Measurements from ENCODE around the gene MYH4.

The MYH4 gene

DNA sequence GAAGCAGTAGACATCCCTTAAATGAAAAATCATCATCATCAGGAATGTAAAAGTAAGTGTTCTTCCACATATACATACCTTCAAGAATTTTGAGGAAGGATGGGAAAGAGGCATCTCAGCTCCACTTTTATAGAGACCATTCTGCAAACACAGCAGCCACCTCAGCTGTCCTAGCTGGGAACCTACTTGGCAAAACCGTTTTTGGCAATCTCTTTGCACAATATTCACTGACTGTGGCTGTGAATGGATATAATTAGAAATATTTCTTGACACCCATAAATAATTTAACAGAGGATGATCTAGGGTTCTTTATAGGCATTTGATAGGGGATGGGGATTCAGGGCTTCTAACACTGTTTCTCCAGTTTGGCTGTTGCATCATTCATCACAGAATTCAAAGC, at the start of gene MYH4:
MYH4 (minus strand) TSS at position 101 of the 400 bp plus-strand sequence. CDS start 2,814 bp downstream, outside the sequence.
- H3K9me3 ChIP-seq (ENCODE audit: severe bottlenecking), result no peaks in the 10 kb centered on the region
- H3K27ac ChIP-seq, result no peak within 1 kb of the TSS
- no peak for DNase-seq
- H3K36me3 ChIP-seq, result no peaks in the 10 kb centered on the region
- peaks cover 2% of the 10 kb centered on the region for H3K27me3 ChIP-seq (ENCODE audit: insufficient read depth, low read depth, severe bottlenecking)
- no peak within 1 kb of the TSS for H3K4me3 ChIP-seq (ENCODE audit: low read depth, low read length)
- TF ChIP-seq CTCF (IDR thresholded peaks at IDR 0.05; ENCODE audit: low read depth, low read length), result no peak

DNA sequence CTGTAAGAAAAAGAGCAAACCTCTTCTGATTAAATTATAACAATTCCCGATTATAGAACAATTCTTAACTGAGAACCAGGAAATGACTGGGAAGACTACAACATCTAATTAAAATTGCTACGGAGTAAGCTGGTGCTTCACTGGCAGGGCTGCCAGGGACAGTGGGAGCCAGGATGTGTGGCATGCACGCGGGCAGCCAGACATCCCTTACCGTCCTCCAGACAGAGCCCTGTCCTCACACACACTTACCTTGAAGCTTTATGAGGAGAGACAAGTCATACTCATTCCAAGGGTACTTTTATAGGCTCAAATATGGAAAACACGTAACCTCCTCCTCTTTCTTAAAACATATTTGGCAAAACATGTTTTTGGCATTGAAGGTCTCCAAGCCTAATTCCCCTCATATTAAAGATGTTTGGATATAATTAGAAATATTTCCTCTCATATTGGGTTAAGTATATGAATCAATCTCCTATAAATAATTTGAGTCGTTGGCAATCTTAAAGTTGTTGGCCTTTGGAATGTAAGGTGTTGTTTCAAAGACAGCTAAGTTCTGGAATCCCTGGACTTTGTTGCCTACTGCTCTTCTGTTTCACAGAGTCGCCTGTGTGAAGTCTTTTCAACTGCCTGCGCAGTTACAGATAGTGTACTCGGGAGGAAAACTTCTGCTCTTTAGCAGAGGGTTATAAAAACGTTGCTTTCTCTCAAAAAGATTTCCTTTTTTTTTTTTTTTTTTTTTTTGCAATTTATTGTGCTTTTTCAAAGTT, 49.1 kb upstream of the MYH4 start, which contains the start of gene MYH1:
MYH1 (minus strand) TSS at position 272 of the 767 bp plus-strand sequence. CDS start 1,900 bp downstream, outside the sequence.
- H3K27me3 ChIP-seq (ENCODE audit: insufficient read depth, low read depth, severe bottlenecking), result peaks cover 9% of the 10 kb centered on the region
- no peak for DNase-seq
- no peak for TF ChIP-seq CTCF (IDR thresholded peaks at IDR 0.05; ENCODE audit: low read depth, low read length)
- H3K36me3 ChIP-seq, result no peaks in the 10 kb centered on the region
- no peaks in the 10 kb centered on the region for H3K9me3 ChIP-seq (ENCODE audit: severe bottlenecking)
- H3K4me3 ChIP-seq (ENCODE audit: low read depth, low read length), result no peak within 1 kb of the TSS
- no peak within 1 kb of the TSS for H3K27ac ChIP-seq

DNA sequence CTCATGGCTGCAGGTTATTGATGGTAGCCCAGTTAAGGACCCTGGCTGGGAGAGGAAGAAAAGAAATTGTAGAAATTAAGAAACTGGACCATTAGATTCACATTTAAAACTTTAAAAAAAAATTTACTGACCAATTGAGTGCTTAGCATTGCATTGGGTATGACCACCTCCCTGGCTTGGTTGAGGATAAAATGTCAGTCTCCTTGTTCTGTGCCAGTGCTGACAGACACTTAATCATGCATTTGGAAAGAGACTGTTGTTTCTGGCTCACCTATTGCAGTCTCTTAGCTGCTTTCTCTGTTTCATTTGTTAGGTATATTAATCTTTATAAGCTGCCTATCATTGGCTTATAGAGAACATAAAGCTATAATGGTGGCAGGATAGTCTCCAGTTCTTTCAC, 47.3 kb upstream of the MYH4 start:
- Histone ChIP-seq H3K9me3 (ENCODE audit: severe bottlenecking) (no peaks in the 10 kb centered on the region), H3K36me3 (no peaks in the 10 kb centered on the region), H3K27ac (no peak overlapping the region), H3K27me3 (ENCODE audit: insufficient read depth, low read depth, severe bottlenecking) (peaks cover 11% of the 10 kb centered on the region), H3K4me3 (ENCODE audit: low read depth, low read length) (no peak overlapping the region)
- no peak for DNase-seq
- TF ChIP-seq CTCF (IDR thresholded peaks at IDR 0.05; ENCODE audit: low read depth, low read length), result no peak

DNA sequence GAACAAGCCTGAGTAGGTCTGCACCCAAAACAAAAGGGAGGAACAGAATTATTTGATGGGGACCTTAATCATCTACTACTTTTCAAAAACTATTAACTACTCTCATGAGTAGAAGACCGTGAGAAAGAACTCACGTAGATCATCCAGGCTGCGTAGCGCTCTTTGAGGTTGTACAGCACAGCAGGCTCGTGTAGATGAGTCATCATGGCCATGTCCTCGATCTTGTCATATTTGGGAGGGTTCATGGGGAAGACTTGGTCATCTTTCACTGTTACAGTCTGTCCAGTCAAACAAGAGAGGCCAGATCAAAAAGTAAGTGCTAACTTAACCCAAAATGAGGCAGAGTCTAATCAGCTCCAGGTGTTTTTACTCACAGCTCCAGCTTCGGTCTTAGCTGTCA, 46.7 kb upstream of the MYH4 start:
- TF ChIP-seq CTCF (IDR thresholded peaks at IDR 0.05; ENCODE audit: low read depth, low read length), result no peak
- Histone ChIP-seq H3K9me3 (ENCODE audit: severe bottlenecking) (no peaks in the 10 kb centered on the region), H3K4me3 (ENCODE audit: low read depth, low read length) (no peak overlapping the region), H3K27ac (no peak overlapping the region), H3K36me3 (no peaks in the 10 kb centered on the region), H3K27me3 (ENCODE audit: insufficient read depth, low read depth, severe bottlenecking) (peaks cover 9% of the 10 kb centered on the region)
- DNase-seq, result no peak

DNA sequence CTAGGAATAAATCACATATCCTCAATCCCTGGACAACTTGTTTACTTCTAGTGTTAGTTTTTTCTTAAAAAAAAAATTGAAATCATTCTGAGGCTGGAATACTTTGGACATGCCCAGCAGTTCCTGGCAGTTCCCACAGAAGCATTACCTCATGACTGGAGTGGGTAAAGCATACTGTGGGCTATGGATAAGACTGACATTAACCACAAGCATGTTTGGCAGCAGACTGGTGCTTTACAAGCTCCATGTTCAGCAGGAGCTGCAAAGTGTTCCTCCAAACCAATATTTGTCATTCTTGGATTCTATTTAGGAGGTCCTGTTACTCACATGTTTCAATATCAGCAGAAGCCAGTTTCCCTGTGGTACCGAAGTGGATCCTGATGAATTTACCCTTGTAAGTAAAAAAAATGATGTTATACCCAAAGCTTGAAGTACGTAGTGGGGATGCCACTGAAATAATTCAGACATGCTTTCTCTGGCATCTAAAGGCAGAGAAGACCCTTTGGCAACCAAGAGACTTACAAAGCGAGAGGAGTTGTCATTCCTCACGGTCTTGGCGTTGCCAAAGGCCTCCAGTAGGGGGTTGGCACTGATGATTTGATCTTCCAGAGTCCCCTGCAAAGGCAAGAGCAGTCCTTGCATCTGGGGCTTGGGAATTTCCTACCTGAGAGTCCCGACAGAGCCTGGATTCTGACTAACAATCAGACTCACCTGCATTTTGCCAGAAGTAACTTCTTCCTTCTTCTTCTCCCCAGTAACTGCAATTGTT, 44.1 kb upstream of the MYH4 start:
- no peak for DNase-seq
- Histone ChIP-seq H3K36me3 (no peaks in the 10 kb centered on the region), H3K4me3 (ENCODE audit: low read depth, low read length) (no peak overlapping the region), H3K27ac (no peak overlapping the region), H3K27me3 (ENCODE audit: insufficient read depth, low read depth, severe bottlenecking) (peaks cover 5% of the 10 kb centered on the region), H3K9me3 (ENCODE audit: severe bottlenecking) (no peaks in the 10 kb centered on the region)
- TF ChIP-seq CTCF (IDR thresholded peaks at IDR 0.05; ENCODE audit: low read depth, low read length), result no peak
